Myocyte (in vitro differentiated cells): ENCODE measurements around the gene MBOAT7. TPM values are rescaled to one million over a fixed set of nuclear protein-coding genes. Genes with fewer than 3 reads are reported as not detected.

Experiments used
- DNase-seq: peaks from one replicate; pipeline ENCODE4 v3.0.0-alpha.2; 2012; ENCODE audit warnings: low read depth
- total RNA-seq: library from RNA; depleted of rRNA; stranded (reverse); fragments of >200 nt; gene quantifications from 2 replicates; pipeline ENCODE4 v1.2.3, GENCODE V29; 2014

The MBOAT7 gene
- total RNA-seq, 1 donor from 2014 or later: 48.5 TPM

GRCh38 chr19:54165222-54165621, 24.2 kb downstream of the MBOAT7 start:
- no peak for DNase-seq

- DNase-seq: no peak
Measured at GRCh38 chr19:54164369-54165068, 24.9 kb downstream of the MBOAT7 start.

- no peak for DNase-seq
Measured at GRCh38 chr19:54162884-54163283, 26.5 kb downstream of the MBOAT7 start.

- peak; percentile 31 for DNase-seq
Measured at GRCh38 chr19:54162241-54162805, 27.1 kb downstream of the MBOAT7 start.

GRCh38 chr19:54160854-54161253, 28.5 kb downstream of the MBOAT7 start:
- DNase-seq: no peak

GRCh38 chr19:54160182-54160811, 29.1 kb downstream of the MBOAT7 start:
- DNase-seq: no peak

GRCh38 chr19:54159352-54160181, 29.8 kb downstream of the MBOAT7 start, which contains the start of gene LENG1:
Gene LENG1, minus strand, starts transcription at chr19:54159721. Its CDS starts 26 bp downstream, at chr19:54159695.
- DNase-seq: peak; percentile 100

GRCh38 chr19:54158812-54159351, 30.5 kb downstream of the MBOAT7 start:
- DNase-seq: peak; percentile 29

GRCh38 chr19:54156953-54157352, 32.4 kb downstream of the MBOAT7 start:
- no peak for DNase-seq

GRCh38 chr19:54156490-54156889, 32.9 kb downstream of the MBOAT7 start:
- DNase-seq: no peak

- DNase-seq: no peak
Measured at GRCh38 chr19:54155694-54156093, 33.7 kb downstream of the MBOAT7 start.

GRCh38 chr19:54154603-54155345, 34.6 kb downstream of the MBOAT7 start:
- DNase-seq: no peak

- peak; percentile 51 for DNase-seq
Measured at GRCh38 chr19:54153731-54154326, 35.6 kb downstream of the MBOAT7 start.

GRCh38 chr19:54152878-54153524, 36.4 kb downstream of the MBOAT7 start:
- DNase-seq: no peak

GRCh38 chr19:54152267-54152666, 37.1 kb downstream of the MBOAT7 start:
- DNase-seq: no peak

GRCh38 chr19:54151362-54152035, 37.9 kb downstream of the MBOAT7 start:
- peak; percentile 65 for DNase-seq

- peak; percentile 34 for DNase-seq
Measured at GRCh38 chr19:54149021-54149812, 40.2 kb downstream of the MBOAT7 start.

GRCh38 chr19:54148158-54148557, 41.2 kb downstream of the MBOAT7 start:
- DNase-seq: no peak
